Stimulated activated CD4-positive, alpha-beta T cell treated with anti-CD3 and anti-CD28 coated beads, Interleukin-4, amount 100 ng/mL, for 1 hour (primary cell): ENCODE data around the gene TMEM184C.

ENCODE experiments used
- DNase-seq: peaks from one replicate; pipeline ENCODE4 v3.0.0-alpha.2; 2020

Gene TMEM184C

DNA sequence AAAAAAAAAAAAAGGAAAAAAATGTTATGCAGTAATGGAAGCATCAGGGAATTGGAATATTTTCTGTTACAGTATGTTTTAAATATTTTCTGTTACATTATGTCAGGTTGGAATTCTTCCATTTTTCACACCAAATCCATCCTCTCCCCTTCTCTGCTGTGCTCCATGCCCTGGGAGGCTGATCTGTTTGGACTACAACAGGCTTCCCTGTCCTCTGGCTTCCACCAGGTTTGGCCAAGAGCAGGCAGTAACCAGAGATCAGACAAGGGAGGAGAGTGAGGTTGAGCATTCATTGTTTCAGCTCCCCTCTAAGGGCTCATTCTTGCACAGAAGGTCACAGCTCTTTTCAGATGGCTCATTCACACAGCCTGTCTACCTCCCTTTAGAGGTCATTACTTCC lies 11.7 kb upstream of the TMEM184C start:
- no peak for DNase-seq

GRCh38 chr4:147607471-147607870 lies 9.7 kb upstream of the TMEM184C start:
- DNase-seq, result no peak

- DNase-seq, result no peak
Observed at GRCh38 chr4:147610686-147611085, 6.5 kb upstream of the TMEM184C start.

DNA sequence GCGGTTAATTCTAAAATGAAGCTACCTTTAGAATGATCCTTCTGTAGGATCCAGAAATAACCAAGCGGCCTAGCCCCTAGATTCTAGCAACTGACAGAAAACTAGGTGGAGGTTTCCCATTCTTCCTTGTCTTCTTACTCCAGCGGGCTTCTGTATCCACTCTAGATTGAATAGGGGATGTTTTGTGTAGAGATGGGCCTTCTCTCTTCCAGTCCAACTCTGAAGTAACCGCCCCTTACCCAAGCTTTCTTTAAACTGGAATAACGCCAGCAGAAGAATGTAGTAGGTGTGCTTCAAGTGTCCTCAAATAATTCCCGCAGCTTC lies 386 bp upstream of the TMEM184C start:
- no peak for DNase-seq

DNA sequence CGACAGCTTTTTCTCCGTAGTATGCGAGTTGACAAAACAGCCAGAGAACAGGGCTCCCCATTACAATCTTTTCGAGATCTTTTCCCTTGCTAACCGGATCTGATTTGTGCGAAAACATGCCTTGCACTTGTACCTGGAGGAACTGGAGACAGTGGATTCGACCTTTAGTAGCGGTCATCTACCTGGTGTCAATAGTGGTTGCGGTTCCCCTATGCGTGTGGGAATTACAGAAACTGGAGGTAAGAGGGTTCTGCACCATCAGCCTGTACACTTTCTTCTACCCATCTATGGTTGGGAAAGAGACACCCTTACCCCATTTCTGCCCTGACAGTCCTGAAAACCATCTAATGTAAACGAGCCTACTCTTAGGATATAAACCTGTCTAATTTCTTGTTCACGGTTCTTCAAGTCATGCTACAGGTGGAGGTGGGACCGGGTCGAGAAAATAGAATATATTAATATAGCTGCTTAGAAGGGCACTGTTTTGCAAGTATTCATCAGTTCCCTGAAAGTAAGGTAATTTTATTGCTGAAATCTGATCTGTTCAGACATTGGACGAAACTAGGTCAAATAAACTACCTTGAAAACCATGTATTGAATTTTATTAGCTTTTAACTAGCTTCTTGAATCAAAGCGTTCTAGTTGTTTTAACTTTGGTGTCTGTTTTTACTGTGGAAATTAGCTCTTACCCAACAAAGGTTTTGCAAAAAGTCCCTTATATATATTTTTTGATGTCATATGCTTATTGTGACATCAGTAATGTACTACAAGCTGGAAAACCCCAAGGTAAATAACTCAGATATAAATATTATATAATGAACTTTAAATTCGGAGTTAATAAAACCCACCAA lies 869 bp downstream of the TMEM184C start:
- no peak for DNase-seq

DNA sequence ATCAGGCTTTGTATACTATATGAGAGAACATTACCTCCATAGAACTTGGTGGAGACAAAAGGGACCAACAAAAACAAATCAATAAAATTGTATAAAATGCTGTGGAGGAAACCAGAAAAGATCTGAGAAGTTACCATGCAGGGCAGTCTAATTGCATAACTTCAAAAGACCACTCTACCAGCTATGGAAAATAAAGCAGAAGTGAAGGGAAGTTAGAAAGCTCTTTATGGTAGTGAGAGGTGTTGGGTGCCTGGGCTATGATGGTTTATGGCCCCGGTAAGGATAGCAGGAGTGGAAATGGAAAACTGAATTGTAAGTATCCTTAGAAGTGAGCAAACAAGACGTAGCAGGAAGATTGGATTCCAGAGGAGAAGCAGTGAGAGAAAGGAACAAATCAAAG lies 3.1 kb downstream of the TMEM184C start:
- DNase-seq, result no peak

DNA sequence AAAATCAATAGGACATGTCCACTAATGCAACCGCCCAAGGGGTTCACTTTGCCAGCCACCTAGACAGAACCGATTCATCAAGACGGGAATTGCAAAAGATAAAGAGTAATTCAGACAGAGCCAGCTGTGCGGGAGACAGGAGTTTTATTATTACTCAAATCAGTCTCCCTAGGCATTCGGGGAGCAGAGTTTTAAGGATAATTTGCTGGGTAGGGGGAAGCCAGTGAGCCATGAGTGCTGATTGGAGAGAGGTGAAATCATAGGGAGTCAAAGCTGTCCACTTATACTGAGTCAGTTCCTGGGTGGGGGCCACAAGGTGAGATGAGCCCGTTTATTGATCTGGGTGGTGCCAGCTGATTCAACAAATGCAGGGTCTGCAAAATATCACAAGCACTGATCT lies 8.5 kb downstream of the TMEM184C start:
- DNase-seq, result no peak

DNA sequence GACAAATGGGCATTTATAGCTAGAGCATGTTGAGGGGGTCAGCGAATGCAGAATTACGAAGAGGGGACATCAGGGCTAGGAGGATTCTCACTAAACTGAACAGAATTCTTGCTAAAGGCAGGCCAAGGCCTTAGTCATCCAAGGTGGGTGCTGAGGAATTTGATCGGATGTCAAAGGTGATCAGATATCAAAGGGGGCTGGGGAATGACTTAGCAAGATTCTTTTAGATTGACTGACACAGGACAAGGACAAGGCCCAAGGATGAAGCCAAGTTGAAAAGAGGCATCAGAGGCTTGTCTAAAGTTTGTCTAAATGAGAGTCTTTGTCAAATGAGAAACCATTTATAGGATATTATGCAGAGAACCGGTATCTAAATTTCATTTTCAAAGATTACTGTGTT lies 9.7 kb downstream of the TMEM184C start:
- DNase-seq, result no peak

DNA sequence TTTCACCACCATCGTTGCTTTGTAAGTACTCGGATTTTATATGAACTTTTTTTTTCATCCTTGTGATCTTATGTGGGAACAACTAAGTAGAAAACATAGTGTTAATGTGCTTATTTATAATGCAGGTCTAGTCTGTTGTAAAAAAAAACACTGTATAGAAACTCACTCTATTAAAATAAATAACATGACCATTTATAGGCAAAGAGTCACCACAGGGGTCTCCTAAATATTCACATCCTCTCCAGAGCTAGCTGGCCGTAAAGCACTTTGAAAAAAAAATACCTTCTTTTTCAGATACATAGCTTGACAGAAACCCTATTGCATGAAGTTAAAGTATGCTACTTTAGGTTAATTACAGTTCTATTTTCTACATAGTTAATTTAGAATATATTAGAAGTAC lies 11.2 kb downstream of the TMEM184C start:
- no peak for DNase-seq

- no peak for DNase-seq
Observed at GRCh38 chr4:147629783-147630730, 12.9 kb downstream of the TMEM184C start.

DNA sequence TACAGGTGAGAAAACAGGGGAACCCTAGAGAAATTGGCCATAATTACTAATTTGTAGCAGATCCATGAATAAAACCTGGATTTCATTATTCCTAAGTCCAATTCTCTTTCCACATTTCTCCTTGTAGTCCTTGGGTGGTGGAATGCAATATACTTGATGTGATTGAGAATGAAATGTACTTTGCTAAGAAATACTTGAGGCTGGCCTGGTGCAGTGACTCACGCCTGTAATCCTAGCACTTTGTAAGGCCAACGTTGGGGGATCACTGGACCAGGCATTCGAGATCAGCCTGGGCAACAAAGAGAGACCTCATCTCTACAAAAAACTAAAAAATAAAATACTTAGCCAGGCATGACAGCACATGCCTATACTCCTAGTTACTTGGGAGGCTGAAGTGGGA lies 15.9 kb downstream of the TMEM184C start:
- DNase-seq, result no peak

DNA sequence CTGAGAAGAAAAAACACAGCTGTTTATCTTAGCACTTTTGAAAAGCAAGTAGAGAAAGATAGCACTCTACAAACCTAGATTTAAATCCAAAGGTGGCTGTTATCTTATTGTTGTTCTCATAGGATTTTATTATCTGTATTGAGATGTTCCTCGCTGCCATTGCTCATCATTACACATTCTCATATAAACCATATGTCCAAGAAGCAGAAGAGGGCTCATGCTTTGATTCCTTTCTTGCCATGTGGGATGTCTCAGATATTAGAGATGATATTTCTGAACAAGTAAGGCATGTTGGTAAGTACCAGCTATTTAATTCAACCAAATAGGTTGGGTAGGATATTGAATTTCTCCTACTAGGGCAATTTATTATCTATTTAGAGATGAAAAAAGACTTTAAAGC lies 16.4 kb downstream of the TMEM184C start:
- no peak for DNase-seq

GRCh38 chr4:147635348-147635747 lies 18.2 kb downstream of the TMEM184C start:
- no peak for DNase-seq

DNA sequence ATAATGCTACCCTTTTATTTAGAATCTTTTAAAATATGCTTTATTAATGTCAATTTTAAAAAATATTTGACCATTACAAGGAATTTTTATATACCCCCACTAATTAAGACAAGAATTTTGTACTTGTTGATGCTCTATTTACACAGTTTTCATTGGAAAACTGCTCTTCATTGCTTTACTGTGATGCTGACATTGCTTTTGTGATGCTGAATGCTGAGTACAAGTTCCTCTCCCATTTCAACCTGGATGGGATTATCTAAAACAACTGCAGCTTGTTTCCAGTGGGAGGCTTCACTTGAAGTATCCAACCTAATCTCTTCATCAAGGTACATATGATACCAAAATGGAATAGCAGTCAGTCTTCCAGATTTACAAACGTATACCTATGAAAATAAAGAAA lies 21.2 kb downstream of the TMEM184C start:
- DNase-seq, result no peak

DNA sequence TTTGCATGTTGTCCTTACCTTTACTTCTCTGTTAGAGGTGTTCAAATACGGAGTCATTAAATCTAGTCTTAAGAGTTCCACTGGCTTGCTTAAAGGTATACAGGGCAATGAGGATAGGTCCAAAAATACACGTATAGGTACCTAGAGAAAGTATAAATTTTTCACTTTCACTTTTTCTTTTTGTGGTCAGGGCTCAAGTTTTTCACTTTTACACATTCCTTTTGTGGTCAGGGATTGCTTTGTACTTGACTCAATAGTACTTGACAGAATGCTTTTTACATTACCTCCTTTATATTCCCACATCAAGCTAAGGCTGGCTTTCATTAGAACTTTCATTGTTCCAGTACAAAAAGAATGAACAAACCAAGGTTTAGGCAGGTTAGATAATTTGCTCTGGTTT lies 21.7 kb downstream of the TMEM184C start:
- no peak for DNase-seq

DNA sequence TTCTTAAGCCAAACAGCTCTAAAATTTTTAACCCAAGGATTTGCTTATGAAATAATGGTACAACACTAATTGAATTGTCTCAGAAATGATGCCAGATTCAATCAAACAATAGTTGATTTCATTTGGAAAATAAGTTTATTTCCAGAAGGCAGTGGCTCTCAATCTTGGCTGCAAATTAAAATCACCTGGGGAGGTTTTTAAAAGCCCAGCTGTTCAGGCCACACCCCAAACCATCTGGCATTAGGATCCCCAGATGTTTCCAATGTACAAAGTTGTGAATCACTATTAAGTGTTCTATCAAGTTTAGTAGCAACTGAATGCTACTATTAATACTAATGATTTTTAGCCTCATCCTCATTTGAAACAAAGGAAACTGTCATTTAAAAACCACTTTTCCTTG lies 22.2 kb downstream of the TMEM184C start:
- DNase-seq, result no peak

DNA sequence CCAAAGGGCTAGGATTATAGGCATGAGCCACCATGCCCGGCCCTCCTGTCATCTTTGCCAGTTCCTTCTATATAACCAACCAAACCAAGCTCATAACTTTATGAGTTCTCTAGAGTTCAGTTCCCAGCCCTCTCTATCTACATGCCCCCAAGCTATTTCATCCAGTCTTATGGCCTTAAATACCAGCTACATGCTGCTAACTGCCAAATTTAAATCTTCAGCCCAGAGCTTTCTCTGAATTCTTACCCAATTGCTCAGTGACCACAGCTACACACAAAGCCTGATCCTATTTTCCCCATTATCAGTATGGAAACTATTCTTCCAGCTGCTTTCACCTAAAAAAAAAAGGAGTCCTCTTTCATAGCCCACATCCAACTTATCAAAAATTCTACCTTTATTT lies 23.1 kb downstream of the TMEM184C start:
- no peak for DNase-seq

DNA sequence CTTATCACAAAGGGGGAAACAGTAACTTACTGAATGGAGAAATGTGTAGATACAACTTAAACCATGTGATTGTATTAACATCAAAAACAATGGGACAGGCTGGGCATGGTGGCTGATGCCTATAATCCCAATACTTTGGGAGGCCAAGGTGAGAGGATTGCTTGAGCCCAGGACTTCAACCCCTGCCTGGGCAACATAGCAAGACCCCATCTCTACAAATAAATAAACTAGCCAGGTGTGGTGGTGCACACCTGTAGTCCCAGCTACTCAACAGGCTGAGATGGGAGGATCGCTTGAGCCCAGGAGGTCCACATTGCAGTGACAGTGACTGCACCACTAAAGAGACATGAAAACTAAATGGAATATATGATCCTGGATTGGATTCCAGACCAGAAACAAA lies 26.4 kb downstream of the TMEM184C start:
- no peak for DNase-seq

DNA sequence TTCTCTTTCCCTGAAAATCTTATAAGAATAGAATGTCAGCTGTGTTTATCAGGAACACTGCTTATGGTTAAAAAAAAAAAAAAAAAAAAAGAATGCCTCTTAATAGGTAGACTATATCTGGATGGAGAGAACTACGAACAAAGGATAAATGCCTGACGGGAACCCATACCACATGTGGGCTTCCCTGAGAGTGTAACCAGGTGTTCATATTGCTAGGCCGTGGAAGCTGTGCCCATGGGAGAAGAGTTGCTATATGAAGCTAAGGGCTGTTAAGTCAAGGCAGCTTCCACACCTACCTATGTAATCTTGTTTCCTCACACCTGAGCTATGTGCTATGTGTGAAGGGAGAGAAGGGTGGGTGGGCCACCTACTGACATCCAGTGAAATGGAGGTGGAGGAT lies 27.3 kb downstream of the TMEM184C start:
- DNase-seq, result no peak

GRCh38 chr4:147645099-147645498 lies 27.9 kb downstream of the TMEM184C start:
- no peak for DNase-seq

- no peak for DNase-seq
Observed at GRCh38 chr4:147648656-147649055, 31.5 kb downstream of the TMEM184C start.

DNA sequence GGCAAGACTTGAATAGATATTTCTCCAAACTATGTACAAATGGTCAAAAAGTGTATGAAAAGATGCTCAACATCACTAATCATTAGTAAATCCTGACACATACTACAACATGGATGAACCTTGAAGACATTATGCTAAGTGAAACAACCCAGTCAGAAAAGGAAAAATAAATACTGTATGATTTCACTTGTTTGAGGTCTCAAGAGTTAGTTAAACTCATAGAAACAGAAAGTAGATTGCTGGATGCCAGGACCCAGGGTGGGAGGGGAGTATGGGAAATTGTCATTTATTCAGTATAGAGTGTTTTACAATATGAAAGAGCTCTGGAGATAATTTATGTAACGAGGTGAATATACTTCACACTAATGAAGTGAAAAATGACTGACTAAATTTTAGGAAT lies 34.4 kb downstream of the TMEM184C start:
- DNase-seq, result no peak

- no peak for DNase-seq
Observed at GRCh38 chr4:147655639-147656038, 38.4 kb downstream of the TMEM184C start.

DNA sequence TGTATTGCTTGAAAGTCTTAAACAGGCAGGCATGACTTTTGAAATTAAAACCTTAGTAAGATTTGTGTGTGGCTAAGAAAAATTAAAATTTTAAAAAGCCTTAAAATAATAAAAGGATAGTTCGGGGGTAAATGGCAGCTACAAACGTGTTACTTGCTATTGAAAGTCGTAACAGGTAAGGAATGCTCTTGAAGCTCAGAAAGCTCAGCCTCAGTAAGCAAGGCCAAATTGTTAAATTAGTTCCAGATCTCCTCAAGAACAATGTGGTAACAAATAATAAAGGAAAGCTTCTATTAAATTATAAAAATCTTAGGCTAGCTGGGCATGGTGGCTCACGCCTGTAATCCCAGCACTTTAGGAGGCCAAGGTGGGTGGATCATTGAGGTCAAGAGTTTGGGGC lies 41.3 kb downstream of the TMEM184C start:
- no peak for DNase-seq
